GM18861 (cell line): ENCODE measurements around the gene DIP2B.

Source experiments
- ATAC-seq: cut with Tn5 transposase; IDR thresholded peaks from one replicate; pipeline ENCODE4 v1.9.1; 2021; ENCODE audit not compliant: unreplicated experiment

The DIP2B gene

DNA sequence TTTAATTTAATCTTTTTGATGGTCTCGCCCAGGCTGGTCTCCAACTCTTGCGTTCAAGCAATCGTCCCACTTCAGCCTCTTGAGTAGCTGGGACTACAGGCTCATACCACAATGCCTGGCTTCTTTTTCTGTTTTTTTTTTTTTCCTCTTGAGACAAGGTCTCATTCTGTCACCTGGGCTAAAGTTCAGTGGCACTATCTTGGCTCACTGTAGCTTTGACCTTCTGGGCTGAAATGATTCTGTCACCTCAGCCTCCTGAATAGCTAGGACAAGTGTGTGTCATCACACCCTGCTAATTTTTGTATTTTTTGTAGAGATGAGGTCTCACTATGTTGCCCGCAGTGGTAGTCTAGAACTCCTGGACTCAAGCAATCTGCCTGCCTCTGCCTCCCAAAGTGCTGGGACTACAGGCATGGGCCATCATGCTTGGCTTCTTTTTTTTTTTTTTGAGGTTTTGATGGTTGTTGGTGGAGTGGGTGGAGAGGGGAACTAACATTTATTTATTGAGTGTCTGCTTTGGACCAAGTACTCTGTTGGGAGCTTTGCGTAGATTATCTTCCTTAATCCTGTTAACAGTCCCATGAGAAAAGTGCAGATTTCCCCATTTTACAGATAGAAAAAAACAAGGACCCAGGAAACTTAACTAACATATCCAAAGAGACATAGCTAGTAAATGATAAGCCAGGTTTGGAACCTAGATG, 102.0 kb downstream of the DIP2B start:
- no peak for ATAC-seq

DNA sequence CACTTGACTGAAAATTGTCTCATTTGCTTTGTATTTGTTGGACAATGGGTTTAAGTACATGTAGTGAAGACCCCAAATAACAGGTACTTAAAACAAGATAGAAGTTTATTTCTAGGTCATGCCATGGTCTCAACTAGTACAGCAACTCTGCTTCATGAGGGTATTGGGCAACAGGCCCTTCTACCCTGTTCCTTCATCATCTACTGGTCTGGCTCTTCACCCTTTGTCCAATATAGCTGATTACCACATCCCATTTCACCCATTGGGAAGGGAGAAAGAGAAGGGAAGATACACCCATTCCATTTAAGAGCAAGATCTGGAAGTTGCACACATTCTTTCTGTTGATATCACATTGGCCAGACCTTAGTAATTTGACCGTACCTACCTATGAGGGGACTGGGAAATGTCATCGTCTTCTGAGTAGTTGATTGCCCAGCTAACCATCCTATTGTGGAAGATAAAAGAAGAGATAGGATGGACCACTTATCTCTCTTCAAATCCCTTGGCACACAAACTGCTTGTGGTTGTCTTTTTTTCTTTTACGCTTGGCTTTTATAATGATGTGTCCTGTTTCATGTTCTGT, 104.6 kb downstream of the DIP2B start:
- no peak for ATAC-seq

DNA sequence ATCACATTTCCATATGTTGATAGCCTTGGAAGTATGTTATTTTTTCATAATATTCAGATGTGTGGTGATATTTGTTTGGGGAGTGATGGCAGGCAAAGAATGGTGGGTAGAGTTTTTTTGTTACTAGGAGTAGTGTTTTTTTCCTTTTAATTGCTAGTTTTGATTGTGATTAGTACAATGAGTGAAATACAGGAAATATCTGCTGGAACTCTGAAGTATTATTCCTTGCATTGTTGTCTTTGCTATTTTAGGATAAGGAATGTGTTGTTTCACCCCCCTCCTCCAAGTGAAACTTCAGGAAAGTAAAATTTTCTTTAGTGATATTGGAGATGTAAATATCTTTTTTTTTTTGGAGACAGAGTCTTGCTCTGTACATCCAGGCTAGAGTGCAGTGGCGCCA, 105.4 kb downstream of the DIP2B start:
- no peak for ATAC-seq

DNA sequence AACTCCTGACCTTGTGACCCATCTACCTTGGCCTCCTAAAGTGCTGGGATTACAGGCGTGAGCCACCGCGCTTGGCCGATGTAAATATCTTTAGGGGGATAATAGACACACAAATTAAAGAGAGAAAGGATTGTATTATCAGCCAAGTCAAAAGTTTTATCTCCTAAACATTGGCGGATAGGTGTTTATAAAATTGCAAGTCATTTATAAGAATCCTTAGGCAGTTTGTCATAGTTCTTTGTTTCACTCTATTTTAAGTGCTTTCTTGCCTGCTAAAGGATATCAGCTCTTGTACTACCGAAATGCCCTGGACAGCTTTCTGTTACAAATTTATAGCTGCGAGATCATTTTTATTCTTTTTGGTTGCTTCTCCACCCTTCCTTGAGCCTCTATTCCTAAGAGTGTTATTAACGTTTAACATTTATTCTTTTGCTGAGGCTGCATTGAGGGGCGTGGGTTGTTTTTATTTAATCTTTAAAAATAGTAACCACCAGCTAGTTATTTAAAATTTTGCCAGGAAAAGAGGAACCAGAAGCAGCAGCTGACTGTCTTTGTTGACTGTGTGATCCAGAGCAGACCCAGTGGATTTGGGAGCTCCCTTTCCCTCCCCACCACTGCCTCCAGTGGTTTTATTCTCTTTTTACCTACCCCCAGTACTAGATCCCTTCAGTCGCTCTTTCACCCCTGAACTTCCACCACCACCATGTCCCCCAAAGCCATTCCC, 106.4 kb downstream of the DIP2B start:
- ATAC-seq, result no peak

DNA sequence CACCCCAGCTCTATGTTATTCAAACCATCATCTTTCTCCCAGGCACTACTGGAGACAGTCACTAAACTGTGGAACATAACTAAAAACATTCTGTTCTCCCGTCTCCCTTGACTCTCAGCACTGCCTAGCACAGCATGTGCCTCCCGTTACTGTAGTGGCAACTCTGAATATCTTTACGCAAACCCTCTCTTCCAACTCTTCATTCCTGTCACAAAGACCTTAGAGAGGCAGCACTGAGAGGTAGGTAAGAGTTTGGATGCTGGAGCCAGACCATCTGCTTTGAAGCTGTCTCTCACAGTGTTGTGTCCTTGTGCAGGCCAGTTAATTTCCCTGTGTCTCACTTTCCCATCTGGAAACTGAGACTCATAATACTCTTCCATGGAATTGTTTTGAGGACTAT, 108.1 kb downstream of the DIP2B start:
- ATAC-seq, result no peak

DNA sequence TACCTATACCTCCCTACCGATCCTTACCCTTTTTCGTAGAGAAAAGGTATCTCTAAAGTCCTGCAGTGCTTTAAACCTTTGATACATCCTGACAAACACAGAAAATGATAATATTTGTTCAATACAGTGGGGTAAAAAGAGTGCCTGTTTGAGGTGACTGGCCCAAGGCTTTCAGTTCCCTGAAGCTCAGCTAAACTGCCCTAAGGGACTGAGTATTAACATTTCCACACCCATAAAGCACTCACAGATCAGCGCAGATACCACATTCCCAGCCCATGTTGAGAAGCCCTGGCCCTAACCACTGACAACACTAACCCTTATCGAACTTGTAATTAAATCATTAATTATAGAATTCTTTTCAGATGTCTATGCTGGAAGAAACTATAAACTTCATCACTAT, 108.7 kb downstream of the DIP2B start:
- no peak for ATAC-seq

DNA sequence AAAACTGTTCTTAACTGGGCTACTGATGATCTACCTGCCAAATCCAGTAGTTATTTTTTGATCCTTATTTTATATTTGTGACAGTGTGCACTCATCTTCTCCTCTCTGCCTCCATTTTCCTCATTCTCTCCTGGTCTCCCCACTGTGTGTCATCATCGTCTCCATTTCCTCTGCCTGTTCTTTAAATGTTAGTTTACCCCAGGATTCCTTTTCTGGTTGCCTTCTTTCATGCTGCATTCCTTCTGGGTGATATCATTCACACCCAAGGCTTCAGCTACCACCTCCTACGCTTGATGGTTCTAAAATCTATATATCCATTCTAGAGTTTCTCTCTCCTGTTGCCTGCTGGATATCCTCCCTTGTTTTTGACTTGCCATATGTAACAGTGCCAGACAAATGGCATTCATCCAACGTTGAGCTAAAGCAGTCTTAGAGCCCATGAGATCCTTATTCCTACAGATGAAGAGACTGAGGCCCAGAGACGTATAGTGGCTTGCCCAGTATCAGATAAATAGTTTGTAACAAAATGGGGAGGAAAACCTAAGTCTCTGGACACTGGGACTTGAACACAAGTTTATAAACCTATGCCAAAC, 109.5 kb downstream of the DIP2B start:
- no peak for ATAC-seq

DNA sequence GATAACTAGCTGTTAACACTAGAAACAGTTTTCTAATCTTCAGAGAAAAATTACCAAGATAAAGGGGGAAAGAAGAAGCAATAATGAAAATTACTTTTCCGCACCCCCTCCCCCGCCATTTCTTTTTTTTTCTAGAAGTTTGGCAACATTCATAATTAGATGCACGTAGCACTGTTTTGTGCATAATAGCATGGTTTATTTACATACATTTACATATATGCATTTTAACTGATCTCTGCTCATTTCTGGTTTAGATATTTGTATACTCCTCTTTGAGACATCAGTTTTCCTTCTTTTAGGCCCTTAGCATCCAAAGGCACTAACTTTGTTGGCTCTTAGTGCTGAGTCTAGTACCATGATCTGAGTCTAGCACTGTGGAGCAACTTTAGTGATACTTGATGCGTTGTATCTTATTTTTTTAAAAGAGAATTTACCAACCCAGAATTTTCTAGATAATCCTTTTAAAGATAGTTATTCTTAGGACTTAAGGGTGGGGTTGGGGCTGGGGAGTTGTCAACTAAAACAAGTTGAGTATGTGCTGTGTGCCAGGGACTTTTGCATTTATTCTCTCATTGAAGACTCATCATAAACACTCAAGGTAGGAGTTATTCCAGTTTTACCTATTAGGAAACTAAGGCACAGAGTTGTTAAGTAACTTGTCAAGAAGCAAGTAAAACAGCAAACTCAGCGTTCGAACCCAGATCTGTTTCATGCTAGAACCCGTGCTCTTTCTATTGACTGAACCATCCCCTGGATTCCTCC, 110.5 kb downstream of the DIP2B start:
- ATAC-seq, result no peak

DNA sequence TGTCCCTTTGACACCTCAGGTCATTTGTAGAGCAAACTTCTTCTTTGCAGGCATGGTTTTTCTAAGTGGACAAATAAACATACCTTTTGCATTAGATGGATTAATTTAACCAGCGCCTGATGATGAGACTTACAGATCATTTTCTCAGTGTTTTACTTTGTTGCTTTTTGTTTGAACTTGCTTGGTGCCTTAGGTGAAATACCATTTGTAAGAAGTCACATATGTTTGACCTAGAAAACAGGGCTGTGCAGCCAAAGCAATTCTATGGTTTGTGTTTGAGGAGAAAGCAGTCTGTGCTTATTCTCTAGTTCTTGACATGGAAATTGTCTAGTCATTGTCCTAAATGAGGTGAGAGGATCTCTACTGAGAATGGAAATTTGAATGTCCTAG, 111.1 kb downstream of the DIP2B start:
- ATAC-seq, result no peak

DNA sequence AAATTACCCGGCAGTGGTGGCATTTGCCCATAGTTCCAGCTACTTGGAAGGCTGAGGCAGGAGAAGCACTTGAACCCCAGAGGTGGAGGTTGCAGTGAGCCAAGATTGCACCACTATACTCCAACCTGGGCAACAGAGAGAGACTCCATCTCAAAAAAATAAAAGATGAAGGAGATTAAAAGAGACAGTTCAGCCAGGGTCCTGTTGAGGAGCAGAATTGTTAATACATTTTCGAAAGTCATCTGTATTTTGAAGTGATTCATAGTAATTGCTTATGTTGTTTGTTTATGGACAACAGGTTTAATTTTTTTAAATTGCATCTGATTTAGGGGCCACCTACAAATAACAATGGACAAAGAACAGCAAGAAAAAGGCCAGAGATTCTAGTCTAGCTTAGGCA, 112.9 kb downstream of the DIP2B start:
- ATAC-seq, result no peak

DNA sequence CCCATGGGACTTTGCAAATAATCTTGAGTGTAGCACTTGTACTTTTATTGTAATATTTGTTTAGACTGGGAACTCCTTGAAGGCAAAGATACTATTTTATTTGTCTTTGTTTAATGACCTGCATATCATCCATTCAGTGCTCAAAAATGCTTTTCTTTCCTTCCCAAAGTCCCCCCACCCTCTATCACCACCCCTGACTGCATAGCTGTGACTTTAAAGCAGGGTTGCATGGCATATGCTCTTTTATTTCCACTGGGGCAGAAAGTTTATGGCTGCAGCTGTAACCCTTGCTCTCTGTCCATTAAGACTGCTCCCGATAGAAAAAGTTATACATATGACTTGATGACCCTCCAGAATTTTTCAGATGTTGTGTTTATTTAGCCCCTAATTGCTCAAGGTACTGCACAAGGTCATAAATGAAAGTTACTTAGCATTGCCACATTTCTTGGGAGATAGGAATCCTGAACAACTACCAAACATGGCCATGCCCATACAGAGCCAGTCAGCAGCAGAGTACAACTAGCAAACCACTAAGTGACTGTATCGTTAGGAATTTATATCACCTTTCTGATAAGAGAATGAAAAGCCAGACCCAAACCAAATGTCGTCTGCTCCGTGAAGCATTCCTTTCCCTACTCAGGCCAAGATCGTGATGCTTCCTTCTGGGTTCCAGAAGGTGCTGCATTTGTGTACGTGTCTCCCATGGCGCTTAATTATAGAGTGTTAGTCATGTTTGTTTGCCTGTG, 114.3 kb downstream of the DIP2B start:
- no peak for ATAC-seq

DNA sequence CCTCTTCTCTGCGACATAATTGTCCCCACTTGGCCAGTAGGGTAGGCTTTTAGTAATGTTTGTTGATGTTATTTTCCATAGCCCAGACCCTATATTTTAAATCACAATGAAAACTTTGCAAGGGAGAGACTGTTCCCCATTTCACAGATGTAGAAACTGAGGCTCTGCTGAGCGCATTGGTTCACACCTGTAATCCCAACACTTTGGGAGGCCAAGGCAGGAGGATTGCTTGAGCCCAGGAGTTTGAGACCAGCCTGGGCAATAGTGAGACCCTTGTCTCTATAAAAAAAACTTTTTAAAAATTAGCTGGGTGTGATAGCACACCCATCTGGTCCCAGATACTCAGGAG, 114.8 kb downstream of the DIP2B start:
- ATAC-seq, result no peak

DNA sequence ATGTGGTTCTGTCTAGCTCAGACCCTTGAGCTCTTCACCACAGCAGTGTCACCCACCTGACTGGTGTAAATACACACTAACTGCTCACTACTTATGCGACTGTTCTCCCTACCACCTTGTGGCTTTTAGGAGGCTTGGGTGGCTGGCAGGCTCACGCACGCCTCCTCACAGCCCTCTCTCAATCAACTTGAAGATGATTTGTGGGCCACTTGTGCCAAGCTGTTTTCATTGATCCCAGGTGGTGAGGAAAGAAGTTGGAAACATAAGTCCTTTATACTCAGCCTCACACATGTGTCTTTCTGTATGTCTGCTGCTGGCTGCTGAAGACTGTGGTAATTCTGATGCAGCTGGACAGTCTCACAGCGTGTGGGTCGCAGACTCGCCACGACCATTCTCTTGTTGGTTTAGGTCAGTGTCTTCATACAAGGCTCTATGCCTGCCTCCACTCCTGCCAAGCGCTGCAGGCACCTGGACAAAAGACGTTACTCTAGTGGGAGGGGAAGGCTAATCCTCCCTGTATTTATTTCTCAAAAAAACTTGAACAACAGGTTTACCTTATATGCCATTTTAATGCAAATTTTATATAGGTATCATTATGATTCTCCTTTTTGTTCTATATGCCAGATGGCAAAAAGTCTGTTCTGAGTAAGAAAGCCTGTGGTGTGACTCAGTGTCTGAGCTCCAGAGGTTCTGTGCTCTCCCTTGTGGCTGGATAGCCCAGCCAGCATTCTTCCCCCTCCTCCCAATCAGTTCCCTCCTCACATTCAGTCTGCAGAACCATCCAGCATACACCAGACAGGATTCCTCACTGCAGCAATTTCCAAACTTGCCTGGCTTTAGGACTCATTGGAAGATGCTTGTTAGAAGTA, 115.6 kb downstream of the DIP2B start:
- ATAC-seq, result no peak

DNA sequence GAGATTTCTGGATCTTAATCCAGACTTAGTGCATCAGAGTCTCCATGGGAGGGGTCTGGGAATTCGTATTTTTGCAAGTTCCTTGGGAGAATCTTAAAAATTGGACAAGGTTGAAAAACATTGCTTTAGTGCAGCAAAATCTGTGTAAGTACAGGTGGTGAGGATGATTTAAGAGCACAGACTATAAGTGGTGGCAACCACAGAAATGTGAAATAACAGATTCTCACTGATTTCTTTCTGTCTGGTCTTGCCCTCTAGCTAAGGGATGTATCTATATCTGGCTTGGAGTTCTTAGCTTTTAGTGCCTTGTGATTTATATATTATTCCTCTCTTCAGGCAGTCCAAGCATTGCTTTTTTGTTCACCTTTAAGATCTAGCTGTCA, 116.2 kb downstream of the DIP2B start:
- no peak for ATAC-seq

DNA sequence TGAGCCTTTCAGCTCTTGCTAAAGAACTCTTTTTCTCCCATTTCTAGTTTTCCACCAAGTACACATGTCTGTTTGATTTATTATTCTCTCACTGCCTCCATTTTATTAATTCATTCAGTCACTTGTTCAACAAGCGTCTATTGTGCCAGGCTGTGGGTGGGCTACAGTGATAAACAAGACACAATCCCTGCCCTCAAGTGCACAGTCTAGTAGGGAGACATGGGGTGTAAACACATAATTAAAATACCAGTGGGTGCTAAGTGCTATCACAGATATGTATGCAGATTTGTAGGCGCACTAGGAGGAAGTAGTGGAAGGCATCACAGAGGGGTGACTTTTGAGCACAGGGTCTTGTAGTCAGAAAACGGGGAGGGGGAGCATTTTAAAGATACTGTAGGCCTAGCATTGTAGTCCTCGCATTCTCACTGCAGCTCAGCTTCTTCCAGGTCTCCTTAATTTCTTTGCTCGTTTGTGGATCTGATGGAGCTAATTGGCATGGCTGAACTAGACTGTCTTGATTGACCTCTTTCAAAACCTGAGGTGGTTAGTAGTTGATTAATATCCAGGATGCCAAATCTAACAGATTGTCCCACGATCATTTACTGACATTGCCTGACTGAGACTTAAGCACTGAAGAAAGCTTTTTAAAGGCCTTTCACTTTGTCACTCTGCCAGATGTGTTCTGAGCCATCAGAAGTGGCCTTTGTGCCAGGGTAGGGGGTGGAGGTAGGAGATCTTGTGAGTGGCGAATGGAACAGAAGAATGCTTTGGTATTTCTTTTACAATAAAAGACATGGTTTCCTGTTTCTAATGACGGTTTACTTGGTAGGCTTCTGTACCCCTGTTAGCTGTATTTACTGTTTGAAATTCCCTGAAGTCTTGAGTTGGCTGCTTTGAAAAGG, 116.9 kb downstream of the DIP2B start:
- ATAC-seq, result no peak

DNA sequence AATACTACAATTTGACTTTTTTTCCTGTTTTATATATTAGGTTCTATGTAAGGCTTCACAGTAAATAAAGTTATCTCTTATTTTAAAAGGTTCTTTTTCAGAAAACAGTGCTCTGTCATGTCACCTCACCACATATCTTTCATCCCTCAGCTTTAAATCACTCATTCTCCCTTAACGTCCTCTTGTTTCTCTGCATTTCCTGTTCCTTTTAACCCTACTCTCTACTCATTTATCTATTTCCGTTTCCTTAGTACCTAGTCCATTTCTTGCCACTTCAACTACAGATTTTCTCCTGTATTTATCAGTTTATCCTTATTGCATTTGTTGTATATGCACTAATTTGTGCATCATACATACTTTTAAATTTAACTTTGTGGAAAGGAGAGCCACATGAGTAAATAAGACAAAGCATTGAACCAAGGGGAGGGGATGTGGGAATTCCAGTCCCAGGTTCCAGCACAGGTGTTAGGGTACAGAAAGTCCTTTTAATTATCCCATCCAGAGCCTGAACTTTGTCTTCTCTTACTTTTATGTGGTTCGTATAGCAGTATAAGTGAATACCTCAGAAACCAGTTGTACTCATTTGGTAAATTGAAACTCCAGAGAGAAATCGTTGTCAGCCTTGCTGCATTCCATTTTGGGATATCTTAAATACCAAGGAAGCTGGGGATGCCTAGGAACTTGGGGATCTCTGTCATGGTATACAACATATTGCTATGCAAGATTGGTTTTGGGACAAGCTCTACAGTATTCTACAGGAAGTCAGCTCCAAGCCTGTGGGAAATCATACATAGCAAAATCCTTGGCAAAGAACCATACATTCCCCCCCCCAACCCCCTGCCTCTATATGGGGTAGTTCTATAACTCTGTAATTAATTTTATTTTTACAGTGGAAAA, 120.5 kb downstream of the DIP2B start:
- no peak for ATAC-seq

DNA sequence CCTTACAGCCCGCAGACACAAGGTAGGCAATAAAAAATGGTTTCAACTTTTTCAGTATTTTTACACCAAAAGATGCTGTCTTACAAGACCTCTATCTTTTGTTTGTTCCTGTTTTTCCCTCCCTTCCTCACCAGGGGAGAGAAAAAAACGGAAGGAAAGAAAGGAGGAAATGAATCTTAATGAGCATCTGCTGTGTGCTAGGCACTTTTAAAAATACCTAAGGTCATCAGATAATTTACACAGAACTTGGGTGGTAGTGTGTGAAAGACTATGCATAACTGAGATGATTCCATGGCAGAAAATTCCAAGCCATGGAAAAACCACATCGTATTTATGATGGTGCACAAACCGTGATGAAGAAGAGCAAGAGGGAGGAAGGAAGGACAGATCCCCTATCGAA, 121.2 kb downstream of the DIP2B start:
- ATAC-seq, result no peak

DNA sequence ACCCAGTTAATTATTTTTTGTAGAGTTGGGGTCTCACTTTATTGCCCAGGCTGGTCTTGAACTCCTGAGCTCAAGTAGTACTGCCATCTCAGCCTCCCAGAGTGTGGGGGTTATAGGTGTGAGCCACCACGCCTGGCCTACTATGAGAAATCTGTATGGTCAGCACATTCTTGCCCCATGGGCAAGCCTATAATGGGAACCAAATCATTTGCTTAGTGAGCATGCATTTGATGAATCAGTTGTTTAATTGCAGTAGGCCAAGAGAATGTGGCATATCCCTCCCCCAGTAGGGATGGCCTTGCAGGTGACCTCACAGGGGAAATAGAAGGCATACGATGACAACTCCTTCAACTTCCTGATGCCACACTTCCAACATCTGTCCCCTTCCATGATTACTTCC, 122.7 kb downstream of the DIP2B start:
- ATAC-seq, result no peak
